IMR-90 (cell line): ENCODE measurements around the gene CCDC138. TPM values are rescaled to one million over a fixed set of nuclear protein-coding genes. Genes with fewer than 3 reads are reported as not detected.

Source experiments
- ATAC-seq: fragments of 200-7000 bp; cut with Tn5 transposase; 2 replicates; pipeline ENCODE4 v1.9.1; 2020; ENCODE audit warnings: low read depth, mild to moderate bottlenecking, moderate library complexity
- BruUV-seq: library from RNA; stranded (reverse); fragments of 400-500 nt; replicated peaks from 2 replicates; lab custom pipeline; 2021; lab: Mats Ljungman, UMichigan
- CTCF ChIA-PET: fragments of 300-600 bp; formaldehyde crosslinking; extraction: SDS; loops from one replicate; lab custom pipeline; 2021; ENCODE audit warnings: antibody characterized with exemption; lab: Yijun Ruan, JAX
- POLR2A ChIA-PET: fragments of 300-600 bp; sonication (Branson Sonifier 250); formaldehyde crosslinking; loops from one replicate; lab custom pipeline; 2022; ENCODE audit warnings: antibody characterized with exemption; ENCODE audit not compliant: unreplicated experiment; lab: Charles Lee
- DNase-seq: peaks from one replicate; pipeline ENCODE4 v3.0.0; 2013
- H2AFZ ChIP-seq: replicated peaks from 2 replicates; pipeline ENCODE3; 2013; ENCODE audit warnings: low read length, mild to moderate bottlenecking; ENCODE audit not compliant: poor library complexity
- H2AK5ac ChIP-seq: 2 replicates; pipeline ENCODE4 v1.6.1; 2013; ENCODE audit warnings: low read depth, low read length, inconsistent platforms
- H2AK9ac ChIP-seq: replicated peaks from 2 replicates; pipeline ENCODE3; 2013; ENCODE audit warnings: mild to moderate bottlenecking, low read depth, low read length, moderate library complexity; ENCODE audit not compliant: poor library complexity
- H2BK120ac ChIP-seq: 2 replicates; pipeline ENCODE4 v1.6.1; 2013; ENCODE audit warnings: low read depth, low read length, inconsistent platforms
- H2BK15ac ChIP-seq: 3 replicates; pipeline ENCODE4 v1.6.1; 2013; ENCODE audit warnings: low read depth, low read length, inconsistent platforms
- H2BK20ac ChIP-seq: 2 replicates; pipeline ENCODE4 v1.6.1; 2013; ENCODE audit warnings: low read depth, mild to moderate bottlenecking, inconsistent platforms, low read length, moderate library complexity
- H2BK5ac ChIP-seq: 2 replicates; pipeline ENCODE4 v1.6.1; 2013; ENCODE audit warnings: mild to moderate bottlenecking, low read depth, low read length, inconsistent platforms; ENCODE audit not compliant: poor library complexity, severe bottlenecking
- H3K14ac ChIP-seq: replicated peaks from 2 replicates; pipeline ENCODE4 v1.6.1; 2013; ENCODE audit warnings: low read depth, low read length, inconsistent platforms
- H3K18ac ChIP-seq: 2 replicates; pipeline ENCODE4 v1.6.1; 2013; ENCODE audit warnings: low read depth, low read length, control low read depth
- H3K23ac ChIP-seq: 2 replicates; pipeline ENCODE4 v1.6.1; 2013; ENCODE audit warnings: low read depth, low read length, inconsistent platforms
- H3K27ac ChIP-seq: 2 replicates; pipeline ENCODE4 v1.5.1; 2013; ENCODE audit warnings: mild to moderate bottlenecking, control low read depth, low read length; ENCODE audit not compliant: insufficient read depth
- H3K27me3 ChIP-seq: 2 replicates; pipeline ENCODE4 v1.6.1; 2013; ENCODE audit warnings: low read length; ENCODE audit not compliant: control insufficient read depth, insufficient read depth
- H3K36me3 ChIP-seq: 2 replicates; pipeline ENCODE4 v1.6.1; 2013; ENCODE audit warnings: low read length, mixed read lengths; ENCODE audit not compliant: control insufficient read depth, insufficient read depth
- H3K4ac ChIP-seq: 2 replicates; pipeline ENCODE4 v1.6.1; 2013; ENCODE audit warnings: low read depth, low read length, inconsistent platforms
- H3K4me1 ChIP-seq: 2 replicates; pipeline ENCODE4 v1.6.1; 2013; ENCODE audit warnings: low read length, mixed read lengths; ENCODE audit not compliant: control insufficient read depth, insufficient read depth
- H3K4me2 ChIP-seq: 2 replicates; pipeline ENCODE4 v1.6.1; 2013; ENCODE audit warnings: low read depth, mild to moderate bottlenecking, control low read depth, low read length, moderate library complexity
- H3K4me3 ChIP-seq: 2 replicates; pipeline ENCODE4 v1.5.1; 2013; ENCODE audit warnings: low read depth, mild to moderate bottlenecking, control low read depth, low read length, moderate library complexity; ENCODE audit not compliant: insufficient read depth
- H3K56ac ChIP-seq: 2 replicates; pipeline ENCODE4 v1.6.1; 2013; ENCODE audit warnings: low read length, inconsistent platforms; ENCODE audit not compliant: insufficient read depth; ENCODE audit errors: extremely low read depth
- H3K79me1 ChIP-seq, 2 experiments: 2 replicates each; pipeline ENCODE4 v1.6.1; 2013; ENCODE audit warnings: low read length in 2 of 2, inconsistent platforms in 1 of 2, low read depth in 1 of 2
- H3K9ac ChIP-seq: 2 replicates; pipeline ENCODE4 v1.6.1; 2013; ENCODE audit warnings: low read depth, low read length, control low read depth
- H3K9me1 ChIP-seq: 2 replicates; pipeline ENCODE4 v1.6.1; 2013; ENCODE audit warnings: low read length, inconsistent platforms; ENCODE audit not compliant: insufficient read depth
- H3K9me3 ChIP-seq: 2 replicates; pipeline ENCODE4 v1.6.1; 2013; ENCODE audit warnings: low read length; ENCODE audit not compliant: control insufficient read depth, insufficient read depth
- H4K20me1 ChIP-seq: 2 replicates; pipeline ENCODE4 v1.6.1; 2013; ENCODE audit warnings: low read length, inconsistent platforms; ENCODE audit not compliant: insufficient read depth
- H4K5ac ChIP-seq: 2 replicates; pipeline ENCODE4 v1.6.1; 2013; ENCODE audit warnings: mild to moderate bottlenecking, low read depth, low read length, control low read depth
- H4K8ac ChIP-seq, 2 experiments: 2 replicates each; pipeline ENCODE4 v1.6.1; 2013; ENCODE audit warnings: low read depth in 2 of 2, low read length in 2 of 2, control low read depth in 1 of 2, inconsistent platforms in 1 of 2
- H4K91ac ChIP-seq: 2 replicates; pipeline ENCODE4 v1.6.1; 2013; ENCODE audit warnings: low read depth, low read length, inconsistent platforms; ENCODE audit not compliant: insufficient read depth
- FOS ChIP-seq: fragments of 150-350 bp; IDR thresholded peaks from 2 replicates; pipeline ENCODE4 v1.6.1; 2016; ENCODE audit warnings: low read depth, low read length
- MXI1 ChIP-seq: IDR thresholded peaks from 2 replicates; pipeline ENCODE4 v1.6.1; 2012; ENCODE audit warnings: low read depth, mild to moderate bottlenecking, low read length, moderate library complexity, borderline replicate concordance
- NFE2L2 ChIP-seq: fragments of 150-350 bp; IDR thresholded peaks from 2 replicates; pipeline ENCODE4 v1.6.1; 2016; ENCODE audit warnings: low read depth, mild to moderate bottlenecking, low read length
- RCOR1 ChIP-seq: IDR thresholded peaks from 2 replicates; pipeline ENCODE4 v1.6.1; 2012; ENCODE audit warnings: mild to moderate bottlenecking, low read length, improper control_type of control experiment; ENCODE audit not compliant: insufficient replicate concordance
- USF2 ChIP-seq: fragments of 150-350 bp; IDR thresholded peaks from 2 replicates; pipeline ENCODE4 v1.6.1; 2017; ENCODE audit warnings: mild to moderate bottlenecking, antibody characterized with exemption, low read length, low read depth
- WGBS, 2 experiments: methylation state at CpG; one replicate each; pipeline versions ENCODE4 v1.1.5 to v1.1.7; 2013; ENCODE audit warnings: missing lambda C conversion rate in 2 of 2; ENCODE audit not compliant: insufficient read length in 1 of 2; ENCODE audit errors: extremely low coverage in 2 of 2; 5-methylcytosine and 5-hydroxymethylcytosine counted together
- dilution Hi-C: fragments of 300-500 bp; cut with HindIII; formaldehyde crosslinking; loops from one replicate; pipeline ENCODE4 v1.14.3; 2018; ENCODE audit warnings: low sequenced_read_pairs; ENCODE audit not compliant: unreplicated experiment
- in situ Hi-C: fragments of 300-500 bp; cut with MboI; formaldehyde crosslinking; loops from 3 replicates; pipeline ENCODE4 v1.14.3; 2019; ENCODE audit warnings: low sequenced_read_pairs, inconsistent platforms, mixed read lengths
- intact Hi-C: fragments of 100-400 bp; cut with micrococcal nuclease; formaldehyde crosslinking; loops from 2 replicates; pipeline ENCODE4 v1.10.0; 2022
- polyA plus RNA-seq, 3 experiments: library from polyadenylated mRNA; depleted of rRNA; stranded (reverse); fragments of >200 nt; gene quantifications; 2 replicates each; pipeline ENCODE4 v1.2.3, GENCODE V29; 2012; ENCODE audit warnings: low replicate concordance in 1 of 3
- total RNA-seq: library from RNA; depleted of rRNA; stranded (reverse); fragments of >200 nt; gene quantifications from 2 replicates; pipeline ENCODE4 v1.2.3, GENCODE V29; 2012
- TF ChIP-seq, protein P1 (sequence below): fragments of 150-350 bp; IDR thresholded peaks from 2 replicates; pipeline ENCODE4 v1.6.1; 2016; ENCODE audit warnings: low read depth, mild to moderate bottlenecking, low read length, moderate library complexity, borderline replicate concordance

Gene CCDC138
- total and polyA plus RNA-seq, 2 of the 4 experiments (the other 2 are of a cell fraction): 1.5 to 2.9 TPM

DNA sequence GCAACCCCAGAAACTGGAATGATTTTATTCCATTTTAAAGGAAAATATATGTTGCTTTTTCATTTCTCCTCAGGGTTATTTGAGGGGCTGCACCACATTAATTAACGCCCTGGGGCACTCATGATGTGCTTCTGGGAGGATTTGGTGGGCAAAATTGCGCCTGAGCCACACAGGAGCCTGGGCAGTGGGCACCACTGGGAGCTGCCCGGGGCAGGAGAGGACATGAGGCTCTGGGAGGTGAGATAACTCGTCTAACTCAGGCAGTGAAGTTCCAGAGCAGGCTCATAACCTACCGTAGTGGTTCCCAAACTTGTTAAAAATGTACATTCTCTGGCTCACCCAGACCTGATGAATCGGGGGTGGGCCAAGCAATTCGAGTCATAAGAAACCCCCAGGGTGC is 134.1 kb downstream of the CCDC138 start:
- H3K18ac ChIP-seq: no peak overlapping the region
- no peak overlapping the region for H3K56ac ChIP-seq
- no peak overlapping the region for H4K91ac ChIP-seq
- no peak for TF ChIP-seq RCOR1
- TF ChIP-seq, protein P1, sequence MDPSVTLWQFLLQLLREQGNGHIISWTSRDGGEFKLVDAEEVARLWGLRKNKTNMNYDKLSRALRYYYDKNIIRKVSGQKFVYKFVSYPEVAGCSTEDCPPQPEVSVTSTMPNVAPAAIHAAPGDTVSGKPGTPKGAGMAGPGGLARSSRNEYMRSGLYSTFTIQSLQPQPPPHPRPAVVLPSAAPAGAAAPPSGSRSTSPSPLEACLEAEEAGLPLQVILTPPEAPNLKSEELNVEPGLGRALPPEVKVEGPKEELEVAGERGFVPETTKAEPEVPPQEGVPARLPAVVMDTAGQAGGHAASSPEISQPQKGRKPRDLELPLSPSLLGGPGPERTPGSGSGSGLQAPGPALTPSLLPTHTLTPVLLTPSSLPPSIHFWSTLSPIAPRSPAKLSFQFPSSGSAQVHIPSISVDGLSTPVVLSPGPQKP: no peak
- no peak for TF ChIP-seq NFE2L2
- TF ChIP-seq USF2: no peak
- no peak for TF ChIP-seq MXI1
- no peak for TF ChIP-seq FOS
- no peaks in the 10 kb centered on the region for H4K20me1 ChIP-seq
- dilution Hi-C loops (no loop called here), in situ Hi-C loops (no loop called here), intact Hi-C loops (loop anchor here (5.0 to 10.0 kb wide), 2 partner anchors 48 to 64 kb away; partner anchors contain the start of gene EDAR)
- H2BK15ac ChIP-seq: no peak overlapping the region
- H3K23ac ChIP-seq: no peak overlapping the region
- no peak overlapping the region for H2AK9ac ChIP-seq
- no peak overlapping the region for H2BK20ac ChIP-seq
- H3K9me3 ChIP-seq: no peaks in the 10 kb centered on the region
- DNase-seq (no peak), ATAC-seq (no peak)
- H2BK120ac ChIP-seq: no peak overlapping the region
- peaks cover 2% of the 10 kb centered on the region; the same call in 1 of the 2 replicates for H3K4me1 ChIP-seq
- no peak overlapping the region for H3K27ac ChIP-seq
- no peak overlapping the region for H4K5ac ChIP-seq
- no peak overlapping the region for H3K14ac ChIP-seq
- no peak overlapping the region for H2AFZ ChIP-seq
- no peak overlapping the region for H2AK5ac ChIP-seq
- H3K4me2 ChIP-seq: no peak overlapping the region
- WGBS, 2 experiments: no CpG with 5 or more reads among the region's 7 CpGs
- CTCF ChIA-PET: no interaction called here
- no peaks in the 10 kb centered on the region for H3K36me3 ChIP-seq
- H3K9ac ChIP-seq: no peak overlapping the region
- H3K4ac ChIP-seq: no peak overlapping the region
- no peaks in the 10 kb centered on the region for H3K9me1 ChIP-seq
- H4K8ac ChIP-seq: no peak overlapping the region
- H2BK5ac ChIP-seq: no peak overlapping the region
- BruUV-seq: no TSS peak
- POLR2A ChIA-PET: no interaction called here
- H3K4me3 ChIP-seq: no peak overlapping the region
- H3K27me3 ChIP-seq: peaks cover 80% of the 10 kb centered on the region
- no peaks in the 10 kb centered on the region for H3K79me1 ChIP-seq
